ENCODE data around the gene PPDPF.
"Not testable (repeated sequence)": the region's sequence is repeated elsewhere in the genome, so short reads cannot be mapped to it uniquely, and the experiment has no call there.

Gene PPDPF

DNA sequence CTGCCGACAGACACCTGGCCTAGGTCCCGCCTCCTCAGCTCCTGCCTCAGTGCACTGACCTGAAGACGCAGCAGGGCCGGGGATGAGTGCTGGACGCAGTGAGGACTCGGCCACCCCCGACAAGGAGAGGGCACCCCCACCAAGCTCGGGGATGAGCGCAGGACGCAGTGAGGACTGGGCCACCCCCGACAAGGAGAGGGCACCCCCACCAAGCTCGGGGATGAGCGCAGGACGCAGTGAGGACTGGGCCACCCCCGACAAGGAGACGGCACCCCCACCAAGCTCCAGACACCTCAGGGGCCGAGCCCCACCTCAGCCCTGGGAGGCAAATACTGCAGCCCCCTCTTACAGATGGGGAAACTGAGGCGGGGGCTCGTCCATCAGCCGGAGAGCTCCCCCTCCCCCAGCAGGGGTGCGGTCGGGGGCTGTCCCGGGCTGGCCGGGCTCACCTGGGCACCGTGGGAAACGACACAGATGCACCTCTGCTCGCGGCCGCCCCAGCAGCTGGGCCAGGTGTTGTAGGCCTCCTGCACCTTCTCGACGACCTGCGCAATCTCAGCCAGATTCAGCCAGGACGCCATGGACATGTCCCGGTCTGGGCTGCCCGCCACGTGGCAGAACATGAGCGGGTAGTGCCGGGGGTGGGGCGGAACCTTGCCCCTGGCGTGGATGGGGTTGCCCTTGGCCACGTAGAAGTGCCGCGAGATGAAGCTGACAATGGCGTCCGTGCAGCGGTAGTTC lies 46.0 kb downstream of the PPDPF start:
- no peak for DNase-seq

DNA sequence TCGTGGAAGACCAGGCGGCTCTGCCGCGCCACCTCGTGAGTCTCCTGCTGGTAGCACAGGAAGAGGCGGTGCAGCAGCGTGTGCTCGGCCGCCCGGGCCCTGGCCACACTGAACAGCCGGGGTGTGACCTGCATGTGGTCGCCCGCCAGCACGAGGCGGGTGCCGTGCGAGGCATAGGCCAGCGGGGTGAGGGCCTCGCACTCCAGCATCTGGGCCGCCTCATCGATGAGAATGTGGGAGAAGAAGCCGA lies 46.5 kb downstream of the PPDPF start:
- no peak for DNase-seq

DNA sequence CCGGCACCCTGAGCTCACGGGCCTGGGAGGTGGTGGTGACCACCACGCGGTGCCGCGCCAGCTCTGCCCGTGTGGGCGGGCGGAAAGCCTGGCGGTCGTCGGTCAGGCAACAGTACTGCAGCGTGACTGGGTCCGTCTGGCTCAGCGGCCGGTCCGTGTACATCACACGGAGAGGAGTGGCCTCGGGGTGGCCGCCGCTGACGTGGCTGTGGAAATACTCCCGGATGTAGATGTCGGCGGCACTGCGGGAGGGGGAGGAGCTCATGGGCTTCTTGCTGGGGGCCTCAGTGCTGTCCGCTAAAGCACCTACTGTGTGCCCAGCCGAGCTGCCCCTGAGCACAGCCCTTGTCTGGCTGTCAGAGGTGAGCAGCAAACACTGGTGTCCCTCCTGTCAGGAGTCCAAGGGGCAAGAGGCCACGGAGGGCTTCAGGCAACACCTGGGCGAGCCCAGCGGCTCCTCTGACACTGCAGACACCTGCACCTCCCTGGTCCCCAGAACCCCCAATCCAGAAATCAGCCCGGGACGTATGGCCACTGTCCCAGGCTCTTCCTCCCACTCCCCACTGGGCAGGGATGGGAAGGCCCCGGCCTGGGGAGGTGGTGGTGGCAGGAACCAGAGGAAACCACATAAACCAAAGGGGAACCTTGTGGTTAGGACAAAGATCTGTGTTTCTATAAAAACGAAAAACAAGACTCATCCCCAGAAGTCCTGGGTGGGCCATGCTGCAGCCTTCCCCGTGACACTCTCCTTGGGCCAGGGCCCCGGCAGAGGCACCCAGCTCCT lies 47.0 kb downstream of the PPDPF start:
- peak; percentile 39 for DNase-seq

DNA sequence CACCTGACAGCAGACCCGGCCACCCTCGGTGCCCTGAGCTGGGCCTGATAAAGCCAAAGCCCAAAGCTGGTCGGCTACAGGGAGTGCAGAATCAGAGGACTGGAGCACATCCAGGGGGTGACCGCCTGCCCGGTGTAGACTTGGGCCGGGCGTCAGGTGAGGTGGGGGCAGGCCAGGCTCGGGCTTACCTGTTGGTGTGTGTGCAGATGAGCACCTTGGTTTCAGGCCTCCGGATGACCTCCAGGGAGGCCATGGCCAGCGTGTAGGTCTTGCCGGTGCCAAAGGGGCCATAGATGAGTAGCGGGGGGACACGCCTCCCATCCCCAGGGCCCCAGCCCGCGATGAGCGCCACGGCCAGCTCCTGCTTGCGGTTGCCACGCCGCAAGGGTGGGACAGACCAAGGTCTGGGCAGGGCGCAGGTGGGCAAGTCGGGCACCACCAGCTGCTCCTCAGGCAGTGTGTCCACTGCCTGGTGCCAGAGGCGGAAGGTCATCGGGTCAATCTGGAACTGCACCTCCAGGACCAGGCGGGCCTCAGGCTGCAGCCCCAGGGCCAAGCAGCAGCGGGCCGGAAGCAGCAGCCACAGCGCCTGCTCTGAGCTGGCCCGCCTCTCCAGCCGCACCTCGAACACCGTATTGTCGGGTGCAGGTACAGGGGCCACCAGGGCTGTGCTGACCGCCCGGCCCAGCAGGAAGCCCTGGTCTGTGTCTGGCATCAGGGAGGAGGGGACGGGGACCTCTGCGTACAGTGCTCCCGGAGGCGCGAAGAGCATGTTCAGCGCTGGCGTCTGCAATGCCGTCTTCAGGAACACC lies 47.8 kb downstream of the PPDPF start:
- DNase-seq = no peak

DNA sequence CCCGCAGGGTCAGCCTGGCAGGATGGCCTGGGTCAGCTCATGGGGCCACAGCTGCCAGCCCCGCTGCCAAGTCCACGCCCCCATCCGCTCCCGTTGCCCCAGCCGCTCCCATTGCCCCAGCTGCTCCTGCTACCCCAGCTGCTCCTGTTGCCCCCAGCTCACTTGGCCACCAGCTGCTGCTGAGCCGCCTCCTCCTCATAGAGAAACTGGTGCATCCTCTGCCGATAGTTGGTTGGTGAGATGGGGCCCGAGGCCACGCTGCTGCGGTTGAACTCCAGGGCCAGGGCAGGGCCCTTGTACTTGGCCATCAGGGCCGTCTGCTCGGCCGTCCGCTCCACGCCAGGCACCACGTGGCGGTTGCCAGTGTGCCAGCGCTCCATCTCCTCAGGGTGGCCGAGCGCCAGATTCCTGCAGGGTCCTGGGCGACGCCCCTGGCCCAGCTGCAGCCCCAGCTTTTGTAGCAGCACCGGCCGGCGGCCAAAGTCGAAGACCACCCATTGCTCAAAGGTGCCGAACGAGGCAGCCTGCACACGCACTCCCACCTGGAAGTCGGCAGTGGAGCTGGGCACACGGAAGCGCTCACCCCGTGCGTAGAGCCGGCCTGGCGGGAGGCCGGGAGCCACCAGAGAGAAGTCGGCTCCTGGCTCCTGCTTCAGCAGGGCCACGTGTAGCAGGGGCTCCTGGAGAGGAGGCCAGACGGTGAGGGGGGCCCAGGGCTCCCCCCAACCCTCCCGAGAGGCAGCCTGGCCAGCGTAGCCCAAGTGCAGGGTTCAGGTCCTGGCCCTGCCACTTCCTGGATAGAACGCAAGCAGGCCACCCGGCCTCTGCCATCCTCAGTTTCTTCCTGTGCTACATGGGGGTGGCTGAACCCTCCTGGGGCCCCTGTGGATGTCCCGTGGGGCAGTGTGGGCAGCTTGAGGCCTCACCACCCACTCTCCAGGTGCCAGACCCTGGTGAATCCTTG lies 48.7 kb downstream of the PPDPF start:
- DNase-seq = no peak

DNA sequence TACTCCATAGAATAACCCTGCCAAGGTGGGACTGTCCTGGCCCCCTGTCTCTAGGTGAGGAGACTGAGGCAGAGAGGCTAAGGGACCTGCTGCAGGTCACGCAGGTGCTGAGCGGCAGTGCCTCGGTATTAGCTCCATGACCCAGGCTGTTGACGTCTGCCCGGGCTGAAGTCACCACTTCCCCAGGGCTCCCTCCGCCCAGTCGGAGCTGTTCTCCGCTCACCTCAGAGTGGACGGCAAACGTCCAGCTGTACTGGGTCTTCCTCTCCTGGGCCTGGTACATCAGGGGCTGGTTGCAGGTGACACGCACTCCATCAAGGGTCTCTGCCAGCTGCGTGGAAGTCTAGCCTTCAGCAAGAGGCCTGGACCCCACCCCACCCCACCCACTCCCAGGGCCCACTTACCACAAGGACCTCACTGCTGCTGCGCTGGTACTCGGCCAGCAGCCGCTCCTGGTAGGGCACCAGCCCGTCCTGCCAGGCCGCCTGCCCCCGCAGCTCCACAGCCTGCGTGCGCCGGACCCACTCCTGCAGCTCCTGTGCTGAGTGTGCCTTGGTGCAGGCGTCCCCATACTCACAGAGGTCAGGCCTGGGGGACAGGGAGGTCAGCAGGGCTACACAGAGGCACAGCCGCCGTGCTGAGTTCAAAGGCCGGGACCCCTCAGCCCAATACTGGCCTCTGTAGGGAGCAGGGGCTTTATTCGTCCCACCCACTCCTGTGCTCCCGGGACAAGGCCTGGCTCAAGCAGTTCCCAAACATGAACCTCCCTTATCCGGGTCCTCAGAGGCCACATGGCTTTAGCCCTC lies 49.9 kb downstream of the PPDPF start:
- DNase-seq = no peak

DNA sequence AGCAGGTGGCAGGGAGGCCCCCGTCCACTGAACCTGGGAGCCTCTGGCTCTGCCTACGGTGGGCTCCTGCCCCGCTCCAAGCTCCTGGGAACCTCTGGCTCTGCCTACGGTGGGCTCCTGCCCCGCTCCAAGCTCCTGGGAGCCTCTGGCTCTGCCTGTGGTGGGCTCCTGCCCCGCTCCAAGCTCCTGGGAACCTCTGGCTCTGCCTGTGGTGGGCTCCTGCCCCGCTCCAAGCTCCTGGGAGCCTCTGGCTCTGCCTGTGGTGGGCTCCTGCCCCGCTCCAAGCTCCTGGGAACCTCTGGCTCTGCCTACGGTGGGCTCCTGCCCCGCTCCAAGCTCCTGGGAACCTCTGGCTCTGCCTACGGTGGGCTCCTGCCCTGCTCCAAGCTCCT lies 50.5 kb downstream of the PPDPF start:
- not testable (repeated sequence) for DNase-seq

Measured in stimulated activated CD4-positive, alpha-beta T cell treated with anti-CD3 and anti-CD28 coated beads, Interleukin-4, amount 100 ng/mL, for 1 hour (primary cell).